K562 (cell line): ENCODE results near the gene FGF5. TPM values are rescaled to one million over a fixed set of nuclear protein-coding genes. Genes with fewer than 3 reads are reported as not detected.

Experiments
- ATAC-seq: fragments of 200-7000 bp; cut with Tn5 transposase; 3 replicates; pipeline ENCODE4 v1.9.1; 2020; ENCODE audit warnings: moderate library complexity
- BruUV-seq: library from RNA; stranded (reverse); fragments of 400-500 nt; replicated peaks from 2 replicates; lab custom pipeline; 2021; lab: Mats Ljungman, UMichigan
- CTCF ChIA-PET: fragments of 300-600 bp; formaldehyde crosslinking; extraction: SDS; loops from one replicate; lab custom pipeline; 2021; ENCODE audit warnings: low intra/inter-chr PET ratio; lab: Yijun Ruan, JAX
- POLR2A ChIA-PET: fragments of 300-600, 350-650 bp; sonication (Branson Sonifier 250); formaldehyde crosslinking; extraction: SDS; loops from one replicate; lab custom pipeline; 2021; ENCODE audit warnings: antibody characterized with exemption, inconsistent platforms; lab: Yijun Ruan, JAX
- DNase-seq, 4 experiments: peaks; one replicate each; pipeline versions ENCODE4 v3.0.0 to v3.0.0-alpha.2; 2011 to 2018; ENCODE audit warnings: low spot score in 3 of 4, mixed read lengths in 3 of 4; ENCODE audit errors: extremely low read depth in 1 of 4
- FAIRE-seq: peaks from 2 replicates; lab custom pipeline; 2011; peaks lifted over from hg19 to GRCh38; lab: Jason Lieb, UNC
- H2AFZ ChIP-seq: 2 replicates; pipeline ENCODE4 v1.6.0; 2011; ENCODE audit warnings: low read depth, low read length, control low read depth, inconsistent platforms
- H3K27ac ChIP-seq: fragments of 200-600 bp; 3 replicates; pipeline ENCODE4 v1.8.0; 2011; ENCODE audit warnings: low read depth, mild to moderate bottlenecking, control low read depth, inconsistent platforms, low read length, moderate library complexity, mixed read lengths; ENCODE audit errors: extremely low read depth
- H3K27me3 ChIP-seq, 2 experiments: fragments of 300-600 bp in 1 of 2; 2 replicates in 1 of 2; 3 replicates in 1 of 2; pipeline versions ENCODE4 v1.6.0 to v1.8.0; 2011; ENCODE audit warnings: inconsistent platforms in 2 of 2, low read length in 2 of 2, mild to moderate bottlenecking in 1 of 2, mixed read lengths in 1 of 2, moderate library complexity in 1 of 2; ENCODE audit not compliant: control insufficient read depth in 2 of 2, insufficient read depth in 2 of 2
- H3K36me3 ChIP-seq: fragments of 300-600 bp; 3 replicates; pipeline ENCODE4 v1.8.0; 2011; ENCODE audit warnings: mild to moderate bottlenecking, low read length, inconsistent platforms; ENCODE audit not compliant: control insufficient read depth, insufficient read depth
- H3K4me1 ChIP-seq, 2 experiments: fragments of 200-600 bp in 1 of 2; replicated peaks in 1 of 2; 2 replicates in 1 of 2; 3 replicates in 1 of 2; pipeline versions ENCODE4 v1.5.1 to v1.8.0; 2011; ENCODE audit warnings: inconsistent platforms in 2 of 2, low read length in 2 of 2, mild to moderate bottlenecking in 1 of 2, mixed read lengths in 1 of 2, moderate library complexity in 1 of 2; ENCODE audit not compliant: control insufficient read depth in 2 of 2, insufficient read depth in 2 of 2
- H3K4me2 ChIP-seq: 2 replicates; pipeline ENCODE4 v1.6.1; 2011; ENCODE audit warnings: low read length, control low read depth, inconsistent platforms, mixed read lengths; ENCODE audit not compliant: insufficient read depth
- H3K4me3 ChIP-seq: fragments of 200-600 bp; sonication (generic), shearing (Covaris generic); 2 replicates; pipeline ENCODE4 v1.5.1; 2016; ENCODE audit warnings: control low read depth, inconsistent platforms
- H3K79me2 ChIP-seq: fragments of 200-600 bp; 3 replicates; pipeline ENCODE4 v1.8.0; 2011; ENCODE audit warnings: low read length, inconsistent platforms; ENCODE audit not compliant: control insufficient read depth, insufficient read depth
- H3K9ac ChIP-seq, 2 experiments: 2 replicates each; pipeline versions ENCODE4 v1.6.0 to v1.6.1; 2011; ENCODE audit warnings: low read depth in 2 of 2, low read length in 2 of 2, control low read depth in 1 of 2, inconsistent platforms in 1 of 2, mild to moderate bottlenecking in 1 of 2, mixed read lengths in 1 of 2; ENCODE audit not compliant: insufficient read depth in 1 of 2
- H3K9me1 ChIP-seq: one replicate; pipeline ENCODE4 v1.6.0; 2011; ENCODE audit warnings: inconsistent platforms, mild to moderate bottlenecking, low read length, moderate library complexity; ENCODE audit not compliant: control insufficient read depth, insufficient read depth
- H3K9me3 ChIP-seq: replicated peaks from 2 replicates; pipeline ENCODE4 v1.5.1; 2011; ENCODE audit warnings: low read depth, low read length, inconsistent platforms; ENCODE audit not compliant: control insufficient read depth, insufficient read depth
- H4K20me1 ChIP-seq: replicated peaks from 2 replicates; pipeline ENCODE4 v1.6.1; 2011; ENCODE audit warnings: low read length, inconsistent platforms, mixed read lengths; ENCODE audit not compliant: control insufficient read depth, insufficient read depth
- CREBBP ChIP-seq: IDR thresholded peaks from one replicate; pipeline ENCODE4 v1.6.1; 2012; ENCODE audit warnings: low read depth, mild to moderate bottlenecking, control low read depth, inconsistent platforms, low read length
- DPF2 ChIP-seq: fragments of 450-650 bp; IDR thresholded peaks from 2 replicates; pipeline ENCODE4 v1.6.1; 2016
- HNRNPLL ChIP-seq: fragments of 200-400 bp; formaldehyde crosslinking; IDR thresholded peaks from 2 replicates; pipeline ENCODE4 v1.6.1; 2017; ENCODE audit warnings: low read length, low read depth, mild to moderate bottlenecking; ENCODE audit not compliant: poor library complexity, severe bottlenecking
- MAZ ChIP-seq, 2 experiments: fragments of 450-650 bp in 1 of 2; sonication (generic) in 1 of 2; formaldehyde crosslinking; IDR thresholded peaks in 1 of 2; conservative IDR thresholded peaks in 1 of 2; 2 replicates each; pipeline versions ENCODE4 v1.4.0 to v1.5.0; 2020; ENCODE audit warnings: mild to moderate bottlenecking in 1 of 2, missing genetic modification reagents in 1 of 2
- SREBF1 ChIP-seq: fragments of 150-350 bp; IDR thresholded peaks from 2 replicates; pipeline ENCODE4 v1.6.1; 2014; ENCODE audit warnings: antibody characterized with exemption, low read depth, low read length, borderline replicate concordance
- SREBF2 ChIP-seq: sonication (generic); formaldehyde crosslinking; IDR thresholded peaks from 2 replicates; pipeline ENCODE4 v1.4.0; 2020; ENCODE audit warnings: mild to moderate bottlenecking, missing genetic modification reagents
- WGBS: fragments of 100-300 bp; shearing (Covaris generic); methylation state at CpG from one replicate; pipeline ENCODE4 v1.1.6; 2016; ENCODE audit warnings: low coverage, mixed read lengths; ENCODE audit not compliant: insufficient coverage; ENCODE audit errors: missing lambda C conversion rate; 5-methylcytosine and 5-hydroxymethylcytosine counted together
- in situ Hi-C: fragments of 300-500 bp; cut with MboI; formaldehyde crosslinking; loops from 4 replicates; pipeline ENCODE4 v1.15.0; 2018; ENCODE audit warnings: inconsistent platforms, mixed read lengths
- intact Hi-C: fragments of 100-400 bp; cut with micrococcal nuclease; formaldehyde crosslinking; loops from 2 replicates; pipeline ENCODE4 v1.14.2; 2022
- polyA plus RNA-seq, 8 experiments: library from polyadenylated mRNA; depleted of rRNA in 4 of 8; stranded (reverse) in 5 of 8; unstranded in 3 of 8; fragments of >200 nt; fragmentation: Nextera tagmentation in 2 of 8; fragmentation: Illumina TruSeq in 1 of 8; extraction: Ambion mirVana in 2 of 8; extraction: Trizol in 1 of 8; gene quantifications; 2 replicates each; pipeline versions ENCODE4 v1.2.1 to v1.2.3, GENCODE V29; 2011 to 2014; ENCODE audit warnings: inconsistent platforms in 1 of 8, missing spikeins in 1 of 8
- total RNA-seq, 7 experiments: library from RNA; depleted of rRNA in 6 of 7; stranded (reverse); fragments of >200 nt in 6 of 7; fragmentation: Illumina TruSeq in 2 of 7; extraction: Trizol in 2 of 7; gene quantifications; 2 replicates each; pipeline versions ENCODE4 v1.2.1 to v1.2.3, GENCODE V29; 2011 to 2021; ENCODE audit warnings: low replicate concordance in 1 of 7

Gene FGF5
- total and polyA plus RNA-seq, 9 of the 15 experiments (the other 6 are each of a cell fraction or from before 2014, with no cell fraction given), result 0.38 to 2.7 (median 1.1) TPM

GRCh38 chr4:80270868-80271267, 4.4 kb downstream of the FGF5 start:
- no peak overlapping the region for H3K4me3 ChIP-seq

GRCh38 chr4:80271801-80272200, 5.3 kb downstream of the FGF5 start:
- Histone ChIP-seq H3K27ac (no peak overlapping the region), H3K9me3 (no peaks in the 10 kb centered on the region), H3K9ac (no peak overlapping the region), H2AFZ (no peak overlapping the region), H3K27me3 (no peaks in the 10 kb centered on the region), H3K9me1 (no peaks in the 10 kb centered on the region), H3K79me2 (no peaks in the 10 kb centered on the region), H3K4me1 (peaks cover 4 to 13% of the 10 kb centered on the region in 2 experiments; a peak in 3 of 5 replicates), H4K20me1 (no peaks in the 10 kb centered on the region), H3K4me2 (no peak overlapping the region), H3K36me3 (no peaks in the 10 kb centered on the region; the same call in 2 of the 3 replicates)
- peak; percentile 65 for FAIRE-seq
- in situ Hi-C loops, result no loop called here
- no peak for DNase-seq
- no peak for ATAC-seq
- ChIA-PET CTCF (no interaction called here), POLR2A (no interaction called here)
- WGBS, result 42% methylated on average over 3 of the region's 3 CpGs
- no TSS peak for BruUV-seq
- no peak for TF ChIP-seq SREBF2 (CRISPR knock-in tag)
- TF ChIP-seq, all 486 proteins: peak for 0
- H3K4me3 ChIP-seq, result no peak overlapping the region
- intact Hi-C loops, result no loop called here

More at GRCh38 chr4:80270868-80271267, 4.4 kb downstream of the FGF5 start:
- ATAC-seq (no peak), FAIRE-seq (no peak), DNase-seq (no peak)
- H3K9me3 ChIP-seq, result no peaks in the 10 kb centered on the region
- no peak overlapping the region for H3K4me2 ChIP-seq
- ChIA-PET CTCF (no interaction called here), POLR2A (interaction anchor here (1.3 kb wide), 1 partner anchor 9 kb away, joined by 4 read pairs; no protein-coding TSS in a partner anchor)
- in situ Hi-C loops, result no loop called here
- H3K36me3 ChIP-seq, result no peaks in the 10 kb centered on the region; the same call in 2 of the 3 replicates
- no peaks in the 10 kb centered on the region for H3K79me2 ChIP-seq
- no peak overlapping the region for H3K9ac ChIP-seq
- H3K9me1 ChIP-seq, result no peaks in the 10 kb centered on the region
- no peak overlapping the region for H3K27ac ChIP-seq
- no peak for TF ChIP-seq HNRNPLL
- no peak for TF ChIP-seq MAZ (CRISPR knock-in tag; conservative IDR thresholded peaks at IDR 0.05 in 1 of 2, IDR thresholded peaks at IDR 0.05 in 1 of 2)
- TF ChIP-seq DPF2, result no peak
- TF ChIP-seq CREBBP, result no peak
- TF ChIP-seq SREBF1, result no peak
- H3K4me1 ChIP-seq, result peaks cover 4 to 22% of the 10 kb centered on the region in 2 experiments; a peak in 3 of 5 replicates
- no peak overlapping the region for H2AFZ ChIP-seq
- 38% methylated on average over 1 of the region's 1 CpG for WGBS
- BruUV-seq, result no TSS peak
- H3K27me3 ChIP-seq, result no peaks in the 10 kb centered on the region
- H4K20me1 ChIP-seq, result no peaks in the 10 kb centered on the region
- intact Hi-C loops, result no loop called here
